HG02884 (cell line): ENCODE results near the gene ADAMTS12.

Experiments
- ATAC-seq: cut with Tn5 transposase; IDR thresholded peaks from one replicate; pipeline ENCODE4 v1.9.1; 2021; ENCODE audit warnings: mild to moderate bottlenecking, moderate library complexity; ENCODE audit not compliant: unreplicated experiment

ADAMTS12 gene

DNA sequence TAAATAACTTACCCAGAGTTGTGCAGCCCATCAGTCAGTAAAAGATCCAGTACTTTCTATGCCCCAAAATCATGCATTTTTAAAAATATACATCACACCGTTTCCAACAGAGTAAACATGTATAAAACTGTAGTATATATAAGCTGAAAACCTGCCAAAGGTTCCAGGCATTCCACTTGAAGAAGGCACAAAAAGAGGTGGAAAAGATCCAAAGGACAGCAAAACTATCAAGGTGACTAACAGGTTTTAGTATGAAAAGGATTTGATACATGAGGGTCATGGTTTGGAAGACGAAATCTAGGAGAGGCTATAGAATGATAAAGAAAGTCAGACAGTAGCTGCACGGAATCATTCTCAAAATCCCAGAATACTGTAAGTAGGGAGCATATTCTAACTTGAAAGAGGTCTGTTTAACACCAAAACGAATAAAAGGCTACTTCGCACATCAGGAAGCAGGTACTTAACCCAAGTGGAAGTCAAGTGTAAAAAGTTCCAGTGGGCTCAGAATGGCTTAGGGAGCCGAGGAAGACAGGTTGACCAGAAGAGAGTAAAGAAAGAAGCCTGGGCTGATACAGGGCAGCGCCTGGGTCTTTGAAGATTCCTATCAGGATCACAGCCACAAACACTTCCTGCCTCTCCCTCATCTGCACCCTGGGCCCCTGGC, 207.2 kb downstream of the ADAMTS12 start:
- ATAC-seq, result no peak

DNA sequence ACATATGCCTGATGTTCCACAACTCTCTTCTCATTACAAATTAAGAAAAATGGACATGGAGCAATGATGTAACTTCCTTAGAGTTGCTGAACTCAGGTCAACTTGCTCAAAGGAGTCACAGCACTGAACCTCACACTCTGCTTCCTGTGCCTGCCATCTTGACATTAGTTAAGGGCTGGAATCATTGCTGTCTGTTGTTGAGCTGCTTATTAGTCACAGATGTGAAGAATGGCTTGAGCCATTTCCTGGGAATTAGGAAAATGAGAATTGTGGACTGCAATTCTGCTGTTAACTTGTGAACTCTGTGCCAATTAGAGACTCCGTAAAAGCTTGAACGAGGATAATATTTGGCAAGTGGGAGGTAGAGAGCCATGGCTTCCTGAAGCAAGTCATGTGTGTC, 212.0 kb downstream of the ADAMTS12 start:
- no peak for ATAC-seq

DNA sequence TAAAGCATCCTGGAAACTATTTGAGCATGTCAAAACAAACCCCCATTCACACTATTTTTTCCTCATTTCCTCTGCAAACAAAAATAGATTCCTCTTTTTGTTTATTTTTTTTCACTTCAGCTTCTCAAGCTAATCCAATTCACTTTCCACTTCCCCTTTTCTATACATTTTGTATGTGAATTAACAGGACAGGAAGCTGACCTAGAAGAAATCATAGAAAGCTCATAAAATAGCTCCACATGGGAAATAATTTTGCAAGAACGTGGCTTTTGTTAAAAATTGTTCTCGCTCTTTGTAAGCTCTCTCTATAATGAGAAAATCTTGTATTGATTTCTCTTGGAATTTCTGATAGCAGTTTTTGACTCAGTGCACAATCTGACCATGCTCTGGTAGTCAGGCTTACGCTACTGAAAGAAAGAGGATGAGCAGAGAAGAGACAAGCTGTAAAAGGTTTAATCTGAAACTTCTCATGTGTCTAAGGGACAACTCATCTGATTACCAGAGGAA, 215.8 kb downstream of the ADAMTS12 start:
- peak; percentile 78 for ATAC-seq

DNA sequence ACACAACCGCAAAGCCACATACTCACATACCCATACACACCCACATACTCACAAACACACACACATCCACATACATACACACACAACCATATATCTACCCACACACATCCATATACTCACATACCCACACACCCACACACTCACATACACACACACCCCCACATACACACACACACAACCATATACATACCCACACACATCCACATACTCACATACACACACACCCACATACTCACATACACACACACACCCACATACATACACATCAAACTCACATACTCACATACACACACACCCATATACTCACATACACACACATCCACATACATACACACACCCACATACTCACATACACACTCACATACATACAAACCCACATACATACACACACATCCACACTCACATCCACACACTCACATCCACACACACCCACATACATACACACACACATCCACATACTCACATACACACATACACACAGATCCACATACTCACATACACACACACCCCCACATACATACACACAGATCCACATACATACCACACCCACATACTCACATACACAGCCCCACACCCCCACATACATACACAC, 220.0 kb downstream of the ADAMTS12 start:
- no peak for ATAC-seq

DNA sequence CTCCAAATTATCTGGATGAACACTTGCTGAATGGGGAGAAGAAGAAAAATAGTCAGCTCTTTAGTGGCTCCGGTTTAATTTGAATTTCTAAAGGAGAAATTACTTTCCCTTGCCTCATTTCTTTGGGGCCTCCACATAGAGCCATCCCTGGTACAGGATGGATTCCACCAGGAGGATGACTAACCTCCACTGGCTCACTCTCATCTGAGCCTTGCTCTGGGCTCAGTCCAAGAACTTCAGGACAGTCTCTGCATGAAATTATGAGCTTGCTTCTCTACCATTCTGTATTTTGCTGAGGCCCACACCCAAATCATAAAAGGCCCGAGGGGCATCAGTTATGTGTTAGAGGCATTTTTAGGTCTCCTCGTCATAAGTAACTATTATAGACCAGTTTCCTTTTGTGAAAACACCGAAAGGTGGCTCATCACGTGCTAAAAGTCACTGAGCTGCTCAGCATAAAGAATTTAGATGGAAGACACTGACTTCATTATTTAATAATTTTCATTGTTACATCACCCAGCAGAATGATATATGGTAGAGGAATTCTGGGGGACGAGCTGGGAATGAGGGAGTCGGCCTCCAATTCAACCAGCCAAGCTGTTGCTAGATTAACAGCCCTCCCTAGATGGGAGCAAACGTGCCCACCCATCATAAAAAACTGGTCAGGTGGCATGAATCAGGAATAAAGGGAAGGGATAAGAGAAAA, 228.9 kb downstream of the ADAMTS12 start:
- no peak for ATAC-seq

DNA sequence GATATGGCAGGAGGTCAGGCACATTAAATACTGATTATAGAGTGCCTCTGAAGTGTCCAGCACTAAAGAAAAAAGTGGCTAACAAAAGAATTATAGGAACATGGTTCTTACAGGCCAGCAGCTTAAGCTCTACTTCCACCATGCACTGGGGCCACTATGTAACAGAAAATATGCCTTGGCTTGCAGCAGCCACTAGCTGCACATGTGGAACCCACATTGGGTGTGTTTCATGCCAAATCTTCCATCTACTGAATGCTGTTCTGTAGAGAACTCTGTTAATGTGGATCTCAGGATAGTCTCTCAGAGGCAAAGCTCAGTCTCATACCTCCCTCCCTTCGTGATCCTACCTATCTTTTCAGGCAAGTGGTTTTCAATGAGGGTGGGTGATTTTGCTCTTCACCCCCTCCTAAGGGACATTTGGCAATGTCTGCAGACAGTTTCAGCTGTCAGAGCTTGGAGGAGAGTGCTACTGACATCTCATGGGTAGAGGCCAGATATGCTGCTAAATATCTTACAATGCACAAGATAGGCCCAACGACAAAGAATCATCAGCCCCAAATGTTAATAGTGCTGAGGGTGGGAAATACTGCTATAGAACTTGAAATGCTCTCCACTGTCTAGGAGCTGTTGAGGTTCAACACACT, 232.1 kb downstream of the ADAMTS12 start:
- no peak for ATAC-seq

DNA sequence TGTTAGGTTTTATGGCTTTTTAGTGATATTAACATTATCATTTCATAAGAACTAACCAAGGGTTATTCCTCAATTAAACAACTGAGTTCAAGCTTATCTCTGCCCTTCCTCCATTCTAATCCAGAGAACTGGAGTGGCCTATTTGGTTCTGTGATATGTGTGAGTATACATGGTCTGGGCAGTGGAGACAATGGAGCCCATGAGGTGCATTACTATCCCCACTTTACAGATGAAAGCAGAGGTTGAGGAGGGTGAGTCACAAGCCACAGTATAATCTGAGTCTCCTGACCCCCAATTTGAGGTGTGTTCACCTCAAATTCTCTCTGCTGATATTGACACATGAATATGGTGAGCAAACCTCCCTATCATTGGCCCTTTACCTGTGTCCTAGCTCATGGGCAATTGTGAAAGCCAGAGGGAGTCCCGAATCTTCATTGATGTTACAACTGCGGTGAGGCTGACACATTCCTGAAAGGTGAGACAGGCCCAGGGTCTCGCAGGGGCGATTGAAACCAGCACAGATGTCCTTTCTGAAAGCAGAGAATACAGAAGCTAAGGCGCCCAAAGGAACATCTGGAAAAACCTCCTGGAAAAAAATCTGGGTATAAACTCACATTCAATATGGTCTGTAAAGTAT, 233.9 kb downstream of the ADAMTS12 start:
- ATAC-seq, result no peak

DNA sequence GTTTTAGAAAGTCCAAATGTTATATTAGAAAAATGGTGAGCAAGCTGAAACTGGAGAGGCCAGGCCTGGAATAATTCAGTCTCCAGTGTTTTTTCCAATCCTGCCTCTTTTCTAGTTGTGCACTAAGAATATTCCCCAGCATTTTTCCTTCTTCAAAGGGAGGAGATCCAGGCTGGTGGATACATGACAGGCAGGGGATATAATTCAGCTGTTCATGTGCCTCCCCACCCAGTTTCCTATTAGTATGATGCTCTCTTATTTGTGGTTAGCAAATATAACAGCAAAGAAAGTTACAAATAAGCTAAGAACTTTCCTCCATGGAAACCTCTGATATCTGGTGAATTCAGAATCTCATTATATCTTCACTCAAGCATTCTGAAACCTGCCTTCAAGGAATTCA, 234.6 kb downstream of the ADAMTS12 start:
- ATAC-seq, result no peak

DNA sequence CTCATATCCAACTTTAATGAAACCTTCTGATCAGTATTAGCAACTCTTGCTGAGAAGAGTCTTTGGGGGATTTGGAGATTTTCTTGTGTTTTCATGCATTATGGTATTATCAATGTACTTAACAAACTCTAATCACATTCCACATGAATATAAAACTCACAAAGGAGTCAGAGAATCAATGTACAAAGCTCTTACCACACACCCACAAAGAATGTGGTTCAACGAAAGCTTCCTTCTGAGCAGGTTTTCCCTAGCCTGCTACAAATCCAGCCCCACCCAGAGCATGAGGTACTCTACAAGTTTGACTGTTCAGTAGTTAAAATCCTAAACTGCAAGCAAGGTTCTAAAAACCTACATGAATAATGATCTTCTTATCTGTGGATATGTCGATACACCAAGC, 240.9 kb downstream of the ADAMTS12 start:
- no peak for ATAC-seq

DNA sequence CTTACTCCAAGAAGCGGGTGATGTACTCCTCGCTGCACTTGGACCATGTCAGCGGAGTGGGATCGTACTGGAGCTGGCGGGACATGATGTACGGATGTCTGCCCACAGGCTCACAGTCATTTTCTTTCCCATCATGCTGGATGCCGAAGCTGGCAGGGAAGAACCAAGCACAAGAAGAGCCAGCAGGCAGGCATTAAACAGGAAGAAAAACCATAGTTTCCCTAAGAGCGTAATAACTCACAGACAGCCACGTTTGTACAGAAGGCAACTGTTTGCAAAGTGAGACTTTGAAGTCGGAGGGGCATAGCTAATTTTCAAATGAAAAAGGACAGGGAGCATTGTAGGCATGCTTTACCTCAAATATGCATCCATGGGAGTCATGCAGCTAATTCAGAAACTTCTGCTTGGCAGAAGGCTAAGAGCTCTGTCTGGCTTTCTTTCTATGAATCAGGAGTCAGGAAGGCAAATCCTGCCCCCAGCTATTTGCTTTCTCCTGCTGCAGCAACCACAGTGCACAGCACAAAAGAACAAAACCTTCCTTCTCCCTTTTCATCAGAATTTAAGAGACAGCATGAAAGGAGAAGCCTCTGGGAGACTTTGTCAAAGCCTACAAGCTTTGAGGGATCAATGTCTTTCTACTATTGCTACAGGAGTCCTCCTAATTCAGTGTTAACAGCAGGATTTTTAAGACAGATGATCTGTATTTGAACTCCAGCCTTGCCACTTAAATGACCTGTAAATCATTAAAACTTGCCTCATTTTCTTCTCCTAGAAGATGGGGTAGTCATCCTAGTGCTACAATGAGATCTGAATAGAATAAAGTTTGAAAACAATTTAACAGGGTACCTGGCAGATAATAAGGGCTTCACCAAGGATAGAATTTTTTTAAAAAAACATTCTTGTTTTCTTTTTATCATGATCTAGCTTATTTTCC, 242.0 kb downstream of the ADAMTS12 start:
- ATAC-seq, result no peak

DNA sequence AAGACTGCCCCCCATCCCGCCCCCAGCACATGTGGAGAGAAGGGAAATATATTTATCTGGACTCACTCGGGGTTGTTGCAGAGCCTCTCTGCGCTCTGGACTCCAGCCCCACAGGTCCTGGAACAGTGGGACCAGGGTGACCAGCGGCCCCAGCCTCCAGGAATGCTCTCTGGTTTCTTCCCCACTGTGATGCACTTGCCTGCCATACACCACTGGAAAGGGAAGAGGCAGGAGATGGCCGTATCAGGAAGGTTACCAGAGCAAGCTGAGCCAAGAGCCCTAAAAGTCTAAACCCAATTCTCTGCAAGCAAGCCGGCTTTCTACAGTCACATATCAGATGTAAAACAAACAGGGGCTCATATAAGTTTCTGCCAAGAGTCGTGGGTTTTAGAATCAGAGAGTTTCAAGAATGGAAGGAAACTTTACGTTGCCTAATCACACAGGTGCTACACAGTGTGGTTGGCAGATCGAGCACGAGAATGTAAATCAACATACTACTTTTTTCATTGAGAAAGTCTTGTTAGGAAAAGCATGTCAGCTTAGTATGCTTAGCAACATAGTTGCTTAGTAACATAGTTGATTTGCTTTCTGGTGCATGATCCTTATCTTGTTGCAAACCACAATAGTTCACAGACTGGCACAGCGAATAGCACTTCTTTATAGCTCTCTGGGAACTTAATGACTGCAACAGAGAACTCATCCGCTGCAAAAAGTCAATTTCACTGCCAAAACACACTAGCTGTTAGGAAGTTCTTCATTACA, 249.9 kb downstream of the ADAMTS12 start:
- peak; percentile 57 for ATAC-seq

DNA sequence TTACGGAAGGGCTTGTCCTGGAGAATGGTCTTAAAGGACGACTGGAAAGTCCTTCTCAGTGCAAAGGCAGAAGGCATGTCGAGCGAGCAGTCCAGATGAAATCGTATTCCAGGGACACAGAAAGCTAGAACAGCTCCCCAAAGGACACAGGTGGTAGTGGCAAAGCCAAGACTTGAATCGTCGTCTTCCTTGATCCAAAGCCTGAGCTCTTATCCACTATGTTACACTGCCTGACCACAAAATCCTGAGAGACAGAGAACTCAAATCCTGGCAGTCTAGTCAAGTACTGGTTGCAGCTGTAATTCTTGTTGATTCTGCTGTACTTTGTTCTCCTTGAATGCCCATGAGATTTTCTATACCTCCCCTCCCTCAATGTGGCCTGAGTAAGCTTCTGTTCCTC, 252.3 kb downstream of the ADAMTS12 start:
- no peak for ATAC-seq

DNA sequence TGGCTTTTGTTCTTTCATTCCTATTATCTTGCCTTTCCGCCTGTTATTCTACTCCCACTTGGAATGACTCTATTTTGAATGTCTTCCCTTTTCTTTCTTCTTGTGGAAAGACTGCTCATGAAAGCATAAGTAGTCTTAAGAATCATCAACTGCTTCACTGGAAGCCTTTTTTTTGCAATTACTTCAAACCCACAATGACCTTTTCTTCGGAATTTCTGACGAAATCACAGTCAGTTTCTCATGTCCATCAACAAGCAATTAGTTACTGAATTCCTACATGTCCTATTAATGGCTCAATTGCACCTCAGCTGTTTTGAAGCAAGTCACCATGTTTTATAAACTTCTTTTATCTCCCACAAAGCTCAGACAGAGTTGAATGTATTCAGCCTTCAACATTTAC, 254.8 kb downstream of the ADAMTS12 start:
- ATAC-seq, result no peak

DNA sequence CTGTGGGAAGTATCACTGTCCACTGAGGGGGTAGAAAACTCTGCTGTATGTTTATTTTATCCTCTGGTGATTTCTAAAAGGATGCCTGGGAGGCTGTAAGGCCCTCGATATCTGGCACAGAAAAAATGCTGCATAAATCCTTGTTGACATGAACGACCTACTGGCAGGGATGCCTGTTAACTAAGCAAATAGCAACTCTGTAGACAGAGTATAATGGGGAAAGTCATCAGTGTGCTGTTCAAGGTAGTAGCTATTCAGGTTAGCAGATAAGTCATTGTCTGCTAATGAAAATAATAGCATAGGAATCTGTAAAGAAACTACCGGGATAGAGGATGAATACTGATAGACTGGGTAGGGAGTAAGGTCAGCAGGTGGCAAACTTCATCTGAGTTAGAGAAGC, 256.2 kb downstream of the ADAMTS12 start:
- ATAC-seq, result no peak

DNA sequence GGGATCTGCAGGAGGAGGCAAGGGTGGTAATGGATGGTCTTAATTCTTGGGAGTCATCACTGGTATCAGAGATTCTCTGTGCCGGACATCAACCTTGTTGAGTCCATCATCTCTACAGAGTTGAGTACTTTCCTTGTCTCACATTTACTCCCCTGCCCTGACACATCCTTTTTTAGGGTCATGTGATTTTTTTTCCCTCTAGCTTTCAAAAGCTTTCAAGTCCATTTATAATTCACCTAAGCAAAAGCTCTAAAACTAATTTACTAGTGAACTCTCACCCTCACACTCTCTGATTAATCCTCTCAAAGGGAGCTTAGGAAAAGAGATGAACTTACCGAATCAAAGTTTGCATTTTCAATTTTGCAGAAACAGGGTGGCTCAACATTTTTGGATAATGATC, 258.1 kb downstream of the ADAMTS12 start:
- ATAC-seq, result no peak

DNA sequence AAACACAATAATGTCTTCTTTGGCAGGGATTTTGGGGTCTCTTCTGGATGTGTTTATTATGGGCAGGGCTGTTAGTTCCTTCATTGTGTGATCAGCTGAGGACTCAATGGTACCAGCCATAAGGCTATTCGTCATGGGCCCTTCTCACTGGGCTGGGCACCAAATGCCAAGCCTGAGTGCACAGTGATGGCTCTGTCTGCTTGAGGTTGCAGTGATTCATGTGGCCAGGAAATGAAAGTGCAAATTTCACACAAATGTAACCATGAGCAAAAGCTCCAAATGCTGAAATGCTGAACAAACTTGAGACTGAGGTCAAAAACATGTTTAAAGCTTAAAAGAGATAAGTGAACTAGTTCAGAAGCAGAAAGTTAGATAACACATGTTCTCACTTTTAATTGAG, 260.0 kb downstream of the ADAMTS12 start:
- peak; percentile 96 for ATAC-seq

DNA sequence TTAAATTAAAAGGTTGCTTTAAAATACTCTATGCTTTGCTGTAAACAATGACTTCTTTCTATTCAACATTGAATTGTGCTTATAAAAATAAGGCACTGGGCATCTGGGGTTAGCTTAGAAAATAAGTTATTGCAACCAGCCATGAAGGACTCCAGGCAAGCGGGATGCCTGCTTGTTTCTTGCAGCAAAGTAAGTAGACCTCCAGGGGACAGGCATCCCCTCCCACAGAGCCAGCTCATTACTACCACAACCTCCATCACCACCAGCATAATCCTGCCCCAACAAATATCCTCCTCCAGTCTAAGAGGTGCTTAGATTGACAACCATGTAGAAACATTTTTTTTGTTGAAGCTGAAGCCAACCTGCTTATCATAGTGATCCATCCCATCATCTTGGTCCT, 260.7 kb downstream of the ADAMTS12 start:
- ATAC-seq, result no peak

DNA sequence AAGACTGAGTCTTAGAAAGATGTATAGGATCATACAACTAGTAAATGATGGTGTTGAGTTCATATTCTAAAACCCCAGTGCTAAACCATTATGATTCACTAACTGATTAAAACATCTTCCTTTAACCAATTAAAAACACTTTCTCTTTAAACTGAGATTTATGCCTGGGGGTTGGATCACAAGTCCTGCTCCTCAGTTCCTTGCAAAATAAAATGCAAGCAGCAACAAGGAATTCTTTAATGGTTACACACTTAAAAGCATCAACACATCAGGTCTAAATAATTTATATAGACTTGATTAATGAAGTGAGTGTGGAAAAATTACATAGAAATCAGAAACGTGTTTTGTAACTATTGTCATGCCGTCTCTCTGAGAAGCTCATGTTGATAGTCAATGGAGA, 261.8 kb downstream of the ADAMTS12 start:
- no peak for ATAC-seq

DNA sequence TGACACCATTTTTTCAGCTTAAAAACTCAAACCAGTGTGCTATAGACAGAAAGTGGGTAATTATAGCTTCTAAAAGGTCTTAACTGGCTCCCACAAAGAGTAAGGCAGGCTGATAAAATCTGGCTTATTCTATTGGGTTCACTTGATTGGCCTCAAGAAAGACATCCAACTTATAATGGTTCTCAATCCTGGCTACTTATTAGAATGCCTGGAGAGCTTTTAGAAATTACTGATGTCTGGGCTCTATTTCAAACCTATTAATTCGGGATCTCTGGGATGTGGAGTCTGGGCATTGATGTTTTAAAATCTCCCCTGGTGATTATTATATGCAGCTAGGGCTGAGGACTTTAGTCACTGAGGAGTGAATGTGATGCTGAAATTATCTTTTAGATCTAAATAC, 263.0 kb downstream of the ADAMTS12 start:
- no peak for ATAC-seq
